Left lobe of liver (tissue), 2 donors: ENCODE measurements around the gene MAP3K8. TPM values are rescaled to one million over a fixed set of nuclear protein-coding genes. Genes with fewer than 3 reads are reported as not detected.
"Not testable (repeated sequence)": the region's sequence is repeated elsewhere in the genome, so short reads cannot be mapped to it uniquely, and the experiment has no call there.

Source experiments
- ATAC-seq: fragments of 200-7000 bp; cut with Tn5 transposase; one replicate; pipeline ENCODE4 v1.9.1; 2020; ENCODE audit warnings: mild to moderate bottlenecking, moderate library complexity
- DNase-seq: peaks from one replicate; pipeline ENCODE4 v3.0.0-alpha.2; 2020; ENCODE audit warnings: low spot score
- total RNA-seq: library from RNA; stranded (reverse); gene quantifications from one replicate; pipeline ENCODE4 v1.2.1, GENCODE V29; 2021
- donor health status: DM: no; HTN: no; CAD: no; lungs with moderate emphysema.
- donor health status: DM: no; HTN: yes; CAD: no.

MAP3K8 gene
- total RNA-seq, 1 donor from 2014 or later, result 2.9 TPM

GRCh38 chr10:30443049-30443448 lies 9.1 kb downstream of the MAP3K8 start:
- no peak for ATAC-seq

GRCh38 chr10:30445711-30446110 lies 11.7 kb downstream of the MAP3K8 start:
- ATAC-seq (no peak), DNase-seq (no peak)

More at GRCh38 chr10:30443049-30443448, 9.1 kb downstream of the MAP3K8 start:
- no peak for DNase-seq

GRCh38 chr10:30447125-30447799 lies 13.3 kb downstream of the MAP3K8 start:
- ATAC-seq (no peak), DNase-seq (no peak)

GRCh38 chr10:30448092-30448491 lies 14.1 kb downstream of the MAP3K8 start:
- ATAC-seq, result no peak
- DNase-seq, result no peak

GRCh38 chr10:30453764-30454527 lies 20.0 kb downstream of the MAP3K8 start:
- ATAC-seq (no peak), DNase-seq (no peak)

DNA sequence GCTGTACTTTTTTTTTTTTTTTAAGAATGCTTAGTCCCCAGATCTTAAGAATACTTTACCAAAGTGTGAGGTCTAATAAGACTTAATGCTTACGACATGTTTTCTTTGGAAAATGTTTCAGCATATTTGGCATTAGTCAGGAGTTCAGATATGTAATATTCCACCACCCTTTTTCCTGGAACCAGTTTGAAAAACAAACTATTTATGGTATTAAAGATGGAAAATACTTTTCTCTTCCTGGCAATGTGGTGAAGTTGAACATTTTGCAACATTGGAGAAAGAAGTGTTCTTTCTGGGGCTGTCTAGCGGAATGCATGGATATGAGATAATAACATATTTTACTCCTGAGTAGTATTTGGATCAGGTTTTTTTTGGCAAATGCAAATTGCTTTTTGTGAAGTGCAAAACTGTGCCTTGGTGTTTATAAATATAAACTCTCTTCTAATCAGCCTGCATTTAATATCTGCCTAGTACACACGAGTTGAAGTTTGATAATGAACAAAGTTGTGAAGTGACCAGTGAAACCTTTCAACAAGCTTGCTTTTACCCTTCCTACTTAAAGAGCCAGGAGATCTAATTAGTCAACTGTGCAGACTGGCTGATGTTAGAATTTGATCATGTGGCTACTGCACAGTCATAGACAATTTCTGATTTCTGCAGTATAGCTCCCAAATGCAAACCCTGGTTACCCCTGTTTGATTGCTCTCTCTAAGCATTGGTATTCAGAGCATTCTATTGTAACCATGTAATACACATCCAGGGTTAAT lies 20.9 kb downstream of the MAP3K8 start:
- DNase-seq (no peak), ATAC-seq (peak; percentile 29)

- DNase-seq (no peak), ATAC-seq (peak; percentile 17)
Measured at GRCh38 chr10:30455816-30456215, 21.8 kb downstream of the MAP3K8 start.

DNA sequence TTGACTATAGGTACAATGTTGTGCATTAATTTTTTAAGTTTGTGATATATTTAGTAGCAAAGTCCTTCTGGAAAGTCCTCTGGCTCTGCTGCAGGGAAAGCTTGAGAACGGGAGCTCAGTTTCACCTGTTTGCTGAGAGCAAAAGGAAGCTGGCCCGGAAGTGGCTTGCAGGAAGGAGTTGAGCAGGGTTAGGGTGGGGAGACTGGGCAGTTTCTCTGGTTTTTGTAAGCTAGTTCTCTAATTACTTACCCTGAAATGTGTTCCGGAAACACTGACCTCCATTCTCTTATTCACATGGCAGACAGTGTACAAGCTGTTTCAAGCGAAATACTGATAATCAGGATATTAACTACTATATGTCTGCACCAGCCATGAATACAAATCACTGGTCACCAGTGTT lies 22.3 kb downstream of the MAP3K8 start:
- ATAC-seq (peak; percentile 31), DNase-seq (no peak)

- ATAC-seq (peak; percentile 68), DNase-seq (no peak)
Measured at GRCh38 chr10:30459283-30459682, 25.3 kb downstream of the MAP3K8 start.

DNA sequence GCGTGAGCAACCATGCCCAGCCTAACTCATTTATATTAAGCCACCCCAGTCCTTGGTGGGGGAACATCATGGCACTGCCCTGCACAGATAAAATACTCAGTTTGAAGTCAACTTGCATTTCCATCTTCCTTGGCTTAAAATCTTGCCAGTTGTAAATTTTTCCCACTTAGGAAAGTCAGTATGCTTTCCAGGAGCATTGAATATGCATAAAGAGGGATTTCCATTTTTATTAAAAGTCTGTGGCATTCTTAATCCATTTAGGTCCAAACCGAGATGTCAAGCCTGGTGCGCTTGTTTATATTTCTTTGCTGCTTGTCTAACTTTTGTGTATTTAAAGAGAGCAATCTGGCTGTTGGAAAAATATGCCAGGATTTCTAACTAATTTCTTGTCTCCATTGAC lies 26.1 kb downstream of the MAP3K8 start:
- no peak for ATAC-seq
- no peak for DNase-seq

DNA sequence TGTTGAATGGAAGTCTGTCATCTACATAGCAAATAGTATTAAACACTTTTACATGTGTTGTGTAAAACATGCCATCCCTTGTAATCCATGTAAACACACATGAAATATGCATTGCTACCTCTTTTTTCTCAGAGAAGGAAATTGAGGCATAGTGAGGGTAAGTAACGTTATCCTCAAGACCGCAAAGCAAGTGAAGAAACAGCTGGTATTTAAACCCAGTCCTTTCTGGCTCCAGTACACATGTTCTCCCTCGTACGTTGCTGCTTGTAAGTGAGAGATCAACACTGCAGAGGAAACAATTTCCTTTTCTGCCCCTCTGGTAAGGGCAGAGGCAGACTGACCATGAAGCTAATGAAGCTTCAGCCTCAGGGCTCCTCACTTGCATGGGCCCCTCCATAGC lies 28.5 kb downstream of the MAP3K8 start:
- ATAC-seq (no peak), DNase-seq (no peak)

DNA sequence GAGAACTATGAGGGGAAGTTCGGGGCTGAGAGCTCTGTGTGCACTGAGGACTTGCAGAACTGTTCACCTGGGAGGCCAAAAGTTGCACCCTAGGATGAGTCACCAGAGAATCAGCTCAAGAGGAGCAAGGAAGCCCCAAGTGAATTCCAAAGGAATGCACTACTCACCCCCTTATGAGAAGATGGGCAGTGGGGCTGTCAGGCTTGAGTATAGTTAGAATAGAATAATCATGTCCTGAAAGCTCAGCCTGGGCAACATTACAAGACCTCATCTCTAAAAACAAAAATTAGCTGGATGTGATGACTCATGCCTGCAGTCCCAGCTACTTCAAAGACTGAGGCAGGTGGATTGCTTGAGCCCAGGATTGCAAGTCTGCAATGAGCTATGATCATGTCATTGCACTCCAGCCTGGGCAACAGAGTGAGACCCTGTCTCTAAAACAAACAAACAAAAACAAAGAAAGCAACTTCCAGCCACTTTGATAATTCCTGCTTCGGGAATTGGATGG lies 30.0 kb downstream of the MAP3K8 start:
- no peak for DNase-seq
- ATAC-seq, result no peak

DNA sequence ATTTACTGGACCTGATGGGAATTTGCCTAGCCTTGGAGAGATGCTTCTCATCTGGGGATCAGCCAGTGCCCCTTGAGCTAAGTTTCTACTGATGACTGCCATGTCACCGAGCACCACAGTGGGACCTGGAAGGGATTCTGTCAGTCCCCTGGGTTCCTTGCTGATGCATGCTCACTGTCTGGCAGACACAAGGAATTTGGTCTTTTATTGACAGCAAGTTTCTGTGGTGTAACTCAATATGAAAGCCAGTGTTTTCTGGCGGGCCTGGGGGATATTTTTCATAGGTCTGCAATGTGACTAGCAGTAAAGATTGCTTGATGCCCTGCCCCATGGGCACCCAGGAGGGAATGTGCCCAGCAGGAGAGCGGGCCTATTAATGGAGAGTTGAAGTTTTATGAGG lies 30.7 kb downstream of the MAP3K8 start:
- no peak for DNase-seq
- ATAC-seq, result no peak

DNA sequence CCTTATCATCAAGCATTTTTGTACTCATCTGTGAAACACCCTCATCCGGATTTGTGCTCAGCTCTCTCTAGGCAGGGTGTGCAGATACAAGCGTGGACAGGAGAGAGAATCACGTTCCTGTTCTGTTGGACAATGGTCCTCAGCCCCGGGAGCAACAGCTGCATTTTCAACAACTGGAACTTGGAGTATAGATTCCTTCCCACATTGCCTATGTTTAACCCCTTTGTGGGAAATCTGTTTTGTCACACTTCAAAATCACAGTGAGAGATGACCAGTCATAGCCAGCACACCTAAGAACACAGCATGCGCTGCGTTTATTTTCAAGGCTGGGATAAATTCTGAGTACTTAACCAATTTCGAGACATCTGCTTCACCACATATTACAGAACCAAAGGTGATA lies 32.5 kb downstream of the MAP3K8 start:
- no peak for DNase-seq
- ATAC-seq, result no peak

- DNase-seq (no peak), ATAC-seq (no peak)
Measured at GRCh38 chr10:30467651-30468338, 33.8 kb downstream of the MAP3K8 start.

DNA sequence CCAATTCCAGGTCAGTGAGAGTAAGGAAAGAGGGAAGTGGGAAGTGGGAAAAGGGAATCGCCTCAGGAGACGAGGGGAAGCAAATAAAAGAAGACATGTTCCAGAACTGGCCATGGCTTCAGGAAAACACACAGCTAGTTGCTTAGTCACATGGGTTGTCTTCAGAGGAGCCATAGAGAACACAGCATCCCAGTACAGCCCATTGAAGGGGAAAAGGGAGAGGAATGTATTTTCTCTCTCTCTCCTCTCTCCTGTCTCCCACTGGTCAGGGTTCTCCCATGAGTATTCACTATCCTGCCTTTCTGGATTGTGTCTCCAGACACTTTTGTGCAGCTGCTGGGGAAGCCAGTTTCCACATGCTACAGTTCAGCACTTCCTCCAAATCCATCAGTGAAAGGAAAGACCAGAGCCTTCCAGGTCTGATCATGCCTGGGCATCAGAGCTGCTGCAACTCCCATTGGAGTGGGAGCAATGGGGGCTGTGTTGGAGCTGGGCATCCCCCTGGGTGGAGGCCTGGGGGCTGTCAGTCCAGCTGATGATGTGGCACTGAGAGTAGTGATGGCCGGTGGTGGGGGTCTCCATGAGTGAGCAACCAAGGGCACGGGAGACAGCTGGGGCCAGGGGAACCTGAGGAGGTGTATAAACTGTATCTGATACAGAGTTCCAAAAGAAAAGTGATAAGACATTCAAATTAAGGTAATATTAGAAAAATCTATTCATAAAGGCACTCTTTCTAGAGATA lies 38.6 kb downstream of the MAP3K8 start:
- ATAC-seq, result no peak
- DNase-seq, result no peak

DNA sequence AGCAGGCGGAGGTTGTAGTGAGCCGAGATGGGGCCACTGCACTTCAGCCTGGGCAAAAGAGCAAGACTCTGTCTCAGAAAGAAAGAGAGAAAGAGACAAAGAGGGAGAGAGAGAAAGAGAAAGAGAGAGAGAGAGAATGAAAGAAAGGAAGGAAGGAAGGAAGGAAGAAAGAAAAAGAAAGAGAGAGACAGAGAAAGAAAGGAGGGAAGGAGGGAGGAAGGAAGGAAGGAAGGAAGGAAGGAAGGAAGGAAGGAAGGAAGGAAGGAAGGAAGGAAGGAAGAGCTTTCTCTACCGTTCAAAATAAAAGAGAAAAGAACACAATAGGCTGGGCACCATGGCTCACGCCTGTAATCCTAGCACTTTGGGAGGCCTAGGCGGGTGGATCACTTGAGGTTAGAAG lies 41.5 kb downstream of the MAP3K8 start:
- not testable (repeated sequence) for DNase-seq, ATAC-seq

GRCh38 chr10:30476511-30477155 lies 42.6 kb downstream of the MAP3K8 start:
- DNase-seq (no peak), ATAC-seq (no peak)

DNA sequence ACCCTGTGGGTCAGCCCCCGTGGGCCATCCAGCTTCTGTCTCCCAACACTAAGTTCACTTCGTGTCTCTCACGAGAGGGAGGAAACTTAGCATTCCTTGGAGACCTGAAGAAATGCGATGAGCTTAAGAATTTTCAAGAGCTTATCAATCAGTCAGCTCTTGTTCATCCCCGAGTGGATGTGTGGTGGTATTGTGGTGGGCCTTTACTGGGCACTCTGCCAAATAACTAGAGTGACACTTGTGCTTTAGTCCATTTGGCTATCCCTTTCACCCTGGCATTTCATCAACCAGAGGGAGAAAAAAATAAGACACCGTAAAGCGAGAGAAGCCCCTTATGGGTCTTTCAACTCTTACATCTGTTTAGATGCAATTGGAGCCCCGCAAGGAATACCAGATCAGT lies 45.5 kb downstream of the MAP3K8 start:
- ATAC-seq, DNase-seq: not testable (repeated sequence)

DNA sequence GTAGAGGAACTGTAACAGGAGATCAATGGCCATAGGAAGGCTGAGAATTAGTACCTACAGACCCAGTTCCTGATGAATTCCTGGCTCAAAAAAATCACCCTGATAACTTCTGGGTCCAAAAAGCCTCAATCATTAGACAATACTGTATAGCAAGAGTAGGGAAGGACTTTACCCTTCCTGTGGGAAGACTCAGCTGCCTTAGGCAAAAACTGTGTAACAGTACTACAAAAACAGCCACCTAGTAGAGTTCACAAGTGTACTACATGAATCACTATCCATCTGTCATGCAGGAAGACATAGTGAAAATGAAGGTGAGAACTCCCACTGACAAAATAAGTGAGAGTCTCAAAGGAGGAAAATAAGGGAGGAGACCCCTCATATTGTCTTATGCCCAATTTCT lies 47.6 kb downstream of the MAP3K8 start:
- DNase-seq, result no peak
- no peak for ATAC-seq
